GM23338 (cell line): Measurements from ENCODE around the gene PDCD7. TPM values are rescaled to one million over a fixed set of nuclear protein-coding genes. Genes with fewer than 3 reads are reported as not detected.

Source experiments
- ATAC-seq: fragments of 200-7000 bp; cut with Tn5 transposase; 3 replicates; pipeline ENCODE4 v1.9.1; 2020
- DNase-seq: peaks from one replicate; pipeline ENCODE4 v3.0.0-alpha.2; 2015; ENCODE audit warnings: low spot score
- H2AFZ ChIP-seq: fragments of 200-600 bp; sonication (generic); 2 replicates; pipeline ENCODE4 v1.8.0; 2016; ENCODE audit warnings: antibody characterized with exemption, mild to moderate bottlenecking, moderate library complexity
- H3F3A ChIP-seq: fragments of 200-600 bp; sonication (generic); replicated peaks from 2 replicates; pipeline ENCODE4 v1.8.0; 2017; ENCODE audit warnings: antibody characterized with exemption, mixed run types, low read depth
- H3K27ac ChIP-seq: fragments of 200-600 bp; sonication (generic); 2 replicates; pipeline ENCODE4 v1.6.1; 2016; ENCODE audit warnings: low read depth
- H3K27me3 ChIP-seq: fragments of 200-600 bp; sonication (generic); 2 replicates; pipeline ENCODE4 v1.8.0; 2016; ENCODE audit warnings: mild to moderate bottlenecking, mixed run types, moderate library complexity; ENCODE audit not compliant: insufficient read depth
- H3K36me3 ChIP-seq: fragments of 200-600 bp; sonication (generic); 2 replicates; pipeline ENCODE4 v1.8.0; 2016; ENCODE audit warnings: mild to moderate bottlenecking; ENCODE audit not compliant: insufficient read depth
- H3K4me1 ChIP-seq: fragments of 200-600 bp; sonication (generic); 2 replicates; pipeline ENCODE4 v1.8.0; 2016; ENCODE audit warnings: mild to moderate bottlenecking, moderate library complexity; ENCODE audit not compliant: insufficient read depth
- H3K4me2 ChIP-seq: fragments of 200-600 bp; sonication (generic); 2 replicates; pipeline ENCODE4 v1.7.1; 2017; ENCODE audit warnings: mixed run types
- H3K4me3 ChIP-seq: fragments of 200-600 bp; sonication (generic); 2 replicates; pipeline ENCODE4 v1.6.1; 2016; ENCODE audit warnings: mixed run types
- H3K79me2 ChIP-seq: fragments of 200-600 bp; sonication (generic); replicated peaks from 2 replicates; pipeline ENCODE4 v1.8.0; 2017; ENCODE audit warnings: mild to moderate bottlenecking; ENCODE audit not compliant: insufficient read depth
- H3K9me2 ChIP-seq: fragments of 200-600 bp; sonication (generic); 2 replicates; pipeline ENCODE4 v1.8.0; 2017; ENCODE audit not compliant: insufficient read depth
- H4K20me1 ChIP-seq: fragments of 200-600 bp; sonication (generic); replicated peaks from 2 replicates; pipeline ENCODE4 v1.8.0; 2017; ENCODE audit warnings: mild to moderate bottlenecking; ENCODE audit not compliant: insufficient read depth
- H3K27ac Mint-ChIP-seq: 2 replicates; pipeline ENCODE4 v1.8.0; 2020; ENCODE audit warnings: inconsistent platforms, mild to moderate bottlenecking, moderate library complexity, mixed read lengths
- H3K27me3 Mint-ChIP-seq: 3 replicates; pipeline ENCODE4 v1.8.0; 2022; ENCODE audit warnings: low read depth, mild to moderate bottlenecking, moderate library complexity, mixed read lengths, inconsistent platforms; ENCODE audit not compliant: insufficient read depth, poor library complexity
- H3K36me3 Mint-ChIP-seq: 3 replicates; pipeline ENCODE4 v1.8.0; 2021; ENCODE audit warnings: low read depth, mild to moderate bottlenecking, inconsistent platforms, moderate library complexity, mixed read lengths
- H3K4me1 Mint-ChIP-seq: 3 replicates; pipeline ENCODE4 v1.8.0; 2020; ENCODE audit warnings: mild to moderate bottlenecking, inconsistent platforms, mixed read lengths
- H3K4me3 Mint-ChIP-seq: 3 replicates; pipeline ENCODE4 v1.8.0; 2021; ENCODE audit warnings: moderate library complexity, mild to moderate bottlenecking, inconsistent platforms, mixed read lengths
- H3K9me3 Mint-ChIP-seq: 3 replicates; pipeline ENCODE4 v1.8.0; 2020; ENCODE audit warnings: moderate library complexity, mild to moderate bottlenecking, inconsistent platforms, mixed read lengths
- CREB1 ChIP-seq: fragments of 250-450 bp; sonication (Bioruptor Pico); IDR thresholded peaks from 2 replicates; pipeline ENCODE4 v1.5.0; 2020; ENCODE audit warnings: low read depth, mild to moderate bottlenecking, moderate library complexity
- CTCF ChIP-seq, 2 experiments: fragments of 200-600 bp in 1 of 2; sonication (generic) in 1 of 2; conservative IDR thresholded peaks; 2 replicates each; pipeline versions ENCODE4 v1.5.1 to v1.6.1; 2016 to 2017; ENCODE audit warnings: antibody characterized with exemption in 2 of 2, low read depth in 2 of 2, mild to moderate bottlenecking in 2 of 2, moderate library complexity in 1 of 2
- ETS1 ChIP-seq: IDR thresholded peaks from 2 replicates; pipeline ENCODE4 v1.6.1; 2016; ENCODE audit warnings: antibody characterized with exemption
- EZH2 ChIP-seq: fragments of 200-600 bp; sonication (generic); IDR thresholded peaks from one replicate; pipeline ENCODE4 v1.8.0; 2017; ENCODE audit warnings: antibody characterized with exemption, mild to moderate bottlenecking, low read depth; ENCODE audit not compliant: unreplicated experiment
- EZH2phosphoT487 ChIP-seq: fragments of 200-600 bp; sonication (generic); IDR thresholded peaks from one replicate; pipeline ENCODE4 v1.8.1; 2018; ENCODE audit warnings: antibody characterized with exemption; ENCODE audit not compliant: unreplicated experiment
- JUNB ChIP-seq: IDR thresholded peaks from one replicate; pipeline ENCODE4 v1.6.1; 2016; ENCODE audit warnings: antibody characterized with exemption; ENCODE audit not compliant: unreplicated experiment
- NANOG ChIP-seq: IDR thresholded peaks from 2 replicates; pipeline ENCODE4 v1.6.1; 2016; ENCODE audit warnings: antibody characterized with exemption, borderline replicate concordance
- REST ChIP-seq: IDR thresholded peaks from one replicate; pipeline ENCODE4 v1.6.1; 2018; ENCODE audit warnings: antibody characterized with exemption; ENCODE audit not compliant: unreplicated experiment
- STAT1 ChIP-seq: IDR thresholded peaks from one replicate; pipeline ENCODE4 v1.6.1; 2016; ENCODE audit warnings: antibody characterized with exemption; ENCODE audit not compliant: unreplicated experiment
- ZNF114 ChIP-seq: fragments of 250-450 bp; sonication (Bioruptor Pico); IDR thresholded peaks from 2 replicates; pipeline ENCODE4 v1.5.0; 2020; ENCODE audit warnings: mild to moderate bottlenecking, moderate library complexity
- ZNF331 ChIP-seq: fragments of 250-450 bp; sonication (Bioruptor Pico); IDR thresholded peaks from 2 replicates; pipeline ENCODE4 v1.5.0; 2020; ENCODE audit warnings: low read depth, mild to moderate bottlenecking, moderate library complexity
- polyA plus RNA-seq: library from polyadenylated mRNA; unstranded; fragments of >200 nt; fragmentation: Nextera tagmentation; extraction: Ambion mirVana; gene quantifications from 2 replicates; pipeline ENCODE4 v1.2.1, GENCODE V29; 2016
- total RNA-seq: library from RNA; depleted of rRNA; stranded (reverse); fragments of >200 nt; shearing (Covaris generic); gene quantifications from 2 replicates; pipeline ENCODE4 v1.2.3, GENCODE V29; 2014

Gene PDCD7
- total and polyA plus RNA-seq, 2 experiments from 2014 or later, result 16.8 to 21.2 TPM

- Histone ChIP-seq H4K20me1 (peaks cover 9% of the 10 kb centered on the region; the same call in 1 of the 2 replicates), H3K79me2 (peaks cover 19% of the 10 kb centered on the region), H3K36me3 (peaks cover 3% of the 10 kb centered on the region; the same call in 1 of the 2 replicates), H2AFZ (peak overlapping the region; percentile 91), H3K27ac (0 out of 2 replicates have a peak overlapping the region, but pooled peaks have one; percentile 9), H3K9me2 (no peaks in the 10 kb centered on the region), H3K27me3 (no peaks in the 10 kb centered on the region), H3K4me3 (peak overlapping the region; percentile 61), H3K4me2 (peak overlapping the region; percentile 99), H3K4me1 (peaks cover 4% of the 10 kb centered on the region), H3F3A (0 out of 2 replicates have a peak, but pooled peaks cover 3% of the 10 kb centered on the region)
- DNase-seq (peak; percentile 74), ATAC-seq (peak; percentile 88)
- H3K4me3 Mint-ChIP-seq, result peak overlapping the region; percentile 85
- no peak overlapping the region for H3K27ac Mint-ChIP-seq
- H3K9me3 Mint-ChIP-seq, result peaks cover 30% of the 10 kb centered on the region
- TF ChIP-seq ZNF331 (CRISPR knock-in tag) (no peak), REST (no peak), CREB1 (CRISPR knock-in tag) (no peak), ZNF114 (CRISPR knock-in tag) (no peak), ETS1 (no peak), EZH2phosphoT487 (no peak), EZH2 (no peak), STAT1 (no peak), NANOG (no peak)
- peaks cover 12% of the 10 kb centered on the region for H3K27me3 Mint-ChIP-seq
- H3K36me3 Mint-ChIP-seq, result peaks cover 43% of the 10 kb centered on the region
- H3K4me1 Mint-ChIP-seq, result peaks cover 14% of the 10 kb centered on the region
Observed at GRCh38 chr15:65132878-65133547, 595 bp downstream of the PDCD7 start.

- TF ChIP-seq CTCF (conservative IDR thresholded peaks at IDR 0.05; ENCODE audit: low read depth in 2 of 2) (no peak), JUNB (no peak), REST (no peak), ETS1 (no peak), NANOG (no peak), EZH2 (no peak)
- Histone ChIP-seq H3K36me3 (peaks cover 8% of the 10 kb centered on the region; the same call in 1 of the 2 replicates), H3K27me3 (no peaks in the 10 kb centered on the region), H3K79me2 (peaks cover 19% of the 10 kb centered on the region), H3K4me3 (no peak overlapping the region), H3K27ac (no peak overlapping the region), H3K4me2 (no peak overlapping the region), H3K4me1 (peaks cover 4% of the 10 kb centered on the region), H4K20me1 (peaks cover 9% of the 10 kb centered on the region; the same call in 1 of the 2 replicates), H3K9me2 (no peaks in the 10 kb centered on the region), H2AFZ (no peak overlapping the region), H3F3A (0 out of 2 replicates have a peak, but pooled peaks cover 3% of the 10 kb centered on the region)
- H3K9me3 Mint-ChIP-seq, result peaks cover 9% of the 10 kb centered on the region
- H3K27ac Mint-ChIP-seq, result no peak overlapping the region
- H3K36me3 Mint-ChIP-seq, result peaks cover 34% of the 10 kb centered on the region
- peaks cover 14% of the 10 kb centered on the region for H3K4me1 Mint-ChIP-seq
- DNase-seq, result peak; percentile 53
- H3K4me3 Mint-ChIP-seq, result no peak overlapping the region
- no peak for ATAC-seq
- H3K27me3 Mint-ChIP-seq, result peaks cover 12% of the 10 kb centered on the region
Observed at GRCh38 chr15:65130941-65131340, 2.7 kb downstream of the PDCD7 start.
